ENCODE data around the gene R3HDM2. TPM values are rescaled to one million over a fixed set of nuclear protein-coding genes. Genes with fewer than 3 reads are reported as not detected.

Gene R3HDM2
- total and polyA plus RNA-seq, 2 of the 13 experiments (the other 11 are each of a cell fraction or from before 2014, with no cell fraction given), result 11.1 to 23.5 TPM

- peak; percentile 89 for TF ChIP-seq NR2C2 (CRISPR knock-in tag; IDR thresholded peaks at IDR 0.05; ENCODE audit: borderline replicate concordance)
- peak; percentile 91 for TF ChIP-seq CREM (IDR thresholded peaks at IDR 0.05)
- no peak for TF ChIP-seq CREM (CRISPR knock-in tag; IDR thresholded peaks at IDR 0.05)
- TF ChIP-seq PCBP1 (IDR thresholded peaks at IDR 0.05; ENCODE audit: borderline replicate concordance, low read depth, low read length), result no peak
- TF ChIP-seq IRX3 (CRISPR knock-in tag; IDR thresholded peaks at IDR 0.05; ENCODE audit: borderline replicate concordance, low read depth), result peak; percentile 90; the same call in 1 of the 2 replicates
- 0 out of 2 replicates have a peak, but pooled peaks have one; percentile 49 for TF ChIP-seq ZNF136 (CRISPR knock-in tag; IDR thresholded peaks at IDR 0.05; ENCODE audit: low read depth)
- no peak for TF ChIP-seq RBFOX2 (IDR thresholded peaks at IDR 0.05; ENCODE audit: low read depth, low read length)
- peak; percentile 75 to 88; a peak in 3 of 4 replicates for TF ChIP-seq KLF16 (CRISPR knock-in tag; IDR thresholded peaks at IDR 0.05)
- TF ChIP-seq RFXAP (CRISPR knock-in tag; IDR thresholded peaks at IDR 0.05; ENCODE audit: borderline replicate concordance), result no peak
- no peak for TF ChIP-seq NFE2 (CRISPR knock-in tag; IDR thresholded peaks at IDR 0.05)
- TF ChIP-seq ZNF878 (CRISPR knock-in tag; IDR thresholded peaks at IDR 0.05), result no peak
- TF ChIP-seq REL (CRISPR knock-in tag; conservative IDR thresholded peaks at IDR 0.05), result no peak
- peak; percentile 87; the same call in 1 of the 2 replicates for TF ChIP-seq ZNF33A (CRISPR knock-in tag; IDR thresholded peaks at IDR 0.05; ENCODE audit: borderline replicate concordance)
- TF ChIP-seq ASH2L (IDR thresholded peaks at IDR 0.05; ENCODE audit: insufficient read length, low read depth, low read length), result peak; percentile 71
- TF ChIP-seq THAP8 (CRISPR knock-in tag; IDR thresholded peaks at IDR 0.05; ENCODE audit: borderline replicate concordance), result no peak
- no peak for TF ChIP-seq ZNF253 (CRISPR knock-in tag; IDR thresholded peaks at IDR 0.05; ENCODE audit: borderline replicate concordance)
- TF ChIP-seq FOXA3 (CRISPR knock-in tag; IDR thresholded peaks at IDR 0.05), result peak; percentile 98
- TF ChIP-seq HNF1A (IDR thresholded peaks at IDR 0.05; ENCODE audit: low read depth), result peak; percentile 68; the same call in 1 of the 2 replicates
- peak; percentile 90 for TF ChIP-seq HNF1A (CRISPR knock-in tag; IDR thresholded peaks at IDR 0.05; ENCODE audit: borderline replicate concordance)
- no peak for TF ChIP-seq ZFP41 (CRISPR knock-in tag; IDR thresholded peaks at IDR 0.05; ENCODE audit: borderline replicate concordance)
- TF ChIP-seq NKX3-1 (CRISPR knock-in tag; IDR thresholded peaks at IDR 0.05), result no peak
- TF ChIP-seq ZBTB37 (CRISPR knock-in tag; IDR thresholded peaks at IDR 0.05), result no peak
- peak; percentile 95 for TF ChIP-seq ZBTB7A (CRISPR knock-in tag; IDR thresholded peaks at IDR 0.05)
- TF ChIP-seq ZNF367 (CRISPR knock-in tag; IDR thresholded peaks at IDR 0.05; ENCODE audit: borderline replicate concordance), result no peak
- TF ChIP-seq RBM39 (IDR thresholded peaks at IDR 0.05; ENCODE audit: low read depth, low read length, poor library complexity, severe bottlenecking), result no peak
These were observed 20.5 kb upstream of the R3HDM2 start (continued) for GRCh38 chr12:57451233-57451778.
